Hindlimb muscle (tissue), 1 donor: ENCODE measurements around the gene ZNF106. TPM values are rescaled to one million over a fixed set of nuclear protein-coding genes. Genes with fewer than 3 reads are reported as not detected.

ENCODE experiments used
- DNase-seq: peaks from one replicate; pipeline ENCODE4 v3.0.0-alpha.2; 2013
- polyA plus RNA-seq: library from polyadenylated mRNA; unstranded; fragments of 120-200 nt; gene quantifications from one replicate; pipeline ENCODE4 v1.2.1, GENCODE V29; 2013; ENCODE audit not compliant: insufficient read length

ZNF106 gene
- polyA plus RNA-seq, 1 donor: 308 TPM

DNA sequence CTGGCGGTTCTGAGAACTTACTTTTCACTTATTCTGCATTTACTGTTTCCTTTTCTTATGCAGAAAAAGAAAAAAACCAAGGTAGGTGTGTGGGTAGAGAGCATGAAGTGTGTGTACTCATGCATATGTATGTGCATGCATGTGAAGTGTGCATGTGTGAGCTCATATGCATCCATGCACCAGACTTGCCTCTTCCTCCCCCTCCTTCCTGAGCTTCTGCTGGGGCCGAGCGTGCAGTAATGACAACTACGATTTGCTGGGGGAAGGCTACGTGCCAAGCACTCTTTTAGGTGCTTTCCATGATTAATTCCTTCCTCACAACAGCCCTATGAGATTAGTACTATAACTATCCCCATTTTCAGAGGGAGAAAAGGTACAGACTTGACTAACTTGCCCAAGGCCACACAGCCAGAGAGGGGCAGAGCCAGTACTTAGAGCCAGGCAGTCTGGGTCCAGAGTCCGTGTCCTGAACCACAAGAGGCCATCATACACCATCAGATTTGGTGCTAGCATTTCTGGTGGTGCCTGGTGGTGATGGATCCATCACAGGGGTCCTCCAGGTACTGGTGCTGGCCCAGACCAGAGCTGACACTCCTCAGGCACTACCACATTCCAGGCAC is 85.0 kb downstream of the ZNF106 start:
- DNase-seq: no peak

- DNase-seq: no peak
Measured at GRCh38 chr15:42404461-42405235, 86.3 kb downstream of the ZNF106 start.

- no peak for DNase-seq
Measured at GRCh38 chr15:42403389-42403788, 87.6 kb downstream of the ZNF106 start.

DNA sequence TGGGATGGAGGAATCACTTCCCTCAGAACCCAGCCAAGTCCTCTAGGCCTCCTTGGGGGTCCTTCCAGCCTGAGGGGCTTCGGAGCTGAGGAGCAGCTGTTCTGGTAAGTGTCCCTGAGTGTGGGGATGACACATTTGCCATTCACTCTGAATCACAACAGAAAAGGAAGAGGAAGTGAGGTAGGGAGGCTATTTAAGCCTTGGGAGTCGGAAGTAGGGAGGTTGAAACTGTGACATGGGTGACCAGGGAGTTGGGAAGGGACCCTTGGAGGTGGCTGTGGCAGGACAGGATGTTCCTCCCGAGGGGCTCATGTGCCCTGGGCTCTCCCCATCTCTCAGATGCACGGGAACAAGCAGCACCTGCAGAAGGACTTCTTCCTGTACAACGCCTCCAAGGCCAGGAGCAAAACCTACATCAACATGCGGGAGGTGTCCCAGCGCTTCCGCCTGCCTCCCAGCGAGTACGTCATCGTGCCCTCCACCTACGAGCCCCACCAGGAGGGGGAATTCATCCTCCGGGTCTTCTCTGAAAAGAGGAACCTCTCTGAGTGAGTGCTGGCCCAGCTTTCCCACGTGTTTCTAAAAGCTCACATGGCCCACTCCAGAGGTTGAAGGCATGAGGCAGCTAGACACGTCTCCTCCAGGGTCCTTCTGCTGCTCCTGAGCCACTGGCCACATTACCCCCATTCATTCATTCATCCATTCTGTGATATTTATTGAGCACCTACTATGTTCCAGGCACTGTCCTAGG is 88.3 kb downstream of the ZNF106 start:
- DNase-seq: no peak

GRCh38 chr15:42401544-42402454 is 89.1 kb downstream of the ZNF106 start:
- no peak for DNase-seq

DNA sequence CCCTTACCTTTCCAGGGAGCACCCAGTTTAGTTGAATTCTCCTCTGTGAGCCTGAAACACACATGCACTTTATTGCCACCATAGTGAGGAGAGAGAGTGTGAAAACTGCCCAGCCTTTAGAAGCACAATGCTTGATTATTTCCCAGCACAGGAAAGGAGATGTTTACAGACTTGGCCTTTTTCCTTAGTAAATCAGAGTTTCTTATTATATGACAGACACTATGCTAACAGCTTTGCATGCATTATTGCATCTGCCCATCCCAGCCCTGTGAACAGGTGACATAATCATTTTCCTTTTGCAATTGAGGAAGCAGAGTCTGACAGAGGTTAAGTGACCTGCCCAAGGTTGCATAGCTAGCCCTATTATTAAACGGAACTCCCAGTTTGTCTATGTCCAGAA is 95.1 kb downstream of the ZNF106 start:
- DNase-seq: no peak

DNA sequence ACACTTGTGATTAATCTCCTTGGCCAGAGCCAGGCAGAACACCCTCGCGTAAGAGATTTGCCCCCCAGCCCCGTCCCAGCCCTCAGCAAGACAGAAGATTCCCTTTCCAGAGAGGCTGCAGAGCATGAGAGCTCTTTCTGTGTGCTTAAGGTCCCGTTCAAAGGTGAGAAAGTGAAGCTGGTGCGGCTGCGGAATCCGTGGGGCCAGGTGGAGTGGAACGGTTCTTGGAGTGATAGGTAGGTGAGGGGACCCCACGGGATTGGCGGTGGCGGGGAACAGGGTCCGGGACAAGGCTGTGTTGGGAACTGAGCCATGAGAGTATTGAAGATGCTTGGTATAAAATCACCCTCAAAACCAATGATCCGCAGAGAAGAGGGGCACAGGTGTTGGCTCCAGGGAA is 96.8 kb downstream of the ZNF106 start:
- DNase-seq: no peak

GRCh38 chr15:42392309-42393024 is 98.5 kb downstream of the ZNF106 start:
- DNase-seq: no peak

DNA sequence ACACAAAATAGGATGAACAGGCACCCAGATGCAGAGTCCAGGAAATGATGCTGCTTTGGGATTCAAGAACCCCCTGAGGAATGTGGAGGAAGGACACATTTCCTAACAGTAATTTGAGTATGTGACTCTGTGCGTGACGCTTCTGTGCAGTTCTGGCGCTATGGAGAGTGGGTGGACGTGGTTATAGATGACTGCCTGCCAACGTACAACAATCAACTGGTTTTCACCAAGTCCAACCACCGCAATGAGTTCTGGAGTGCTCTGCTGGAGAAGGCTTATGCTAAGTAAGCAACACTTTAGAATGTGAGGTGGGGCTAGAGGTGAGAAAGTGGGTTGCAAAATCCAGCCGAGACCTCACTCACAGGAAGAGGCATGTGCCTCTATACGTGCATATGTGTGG is 103.3 kb downstream of the ZNF106 start:
- DNase-seq: no peak

DNA sequence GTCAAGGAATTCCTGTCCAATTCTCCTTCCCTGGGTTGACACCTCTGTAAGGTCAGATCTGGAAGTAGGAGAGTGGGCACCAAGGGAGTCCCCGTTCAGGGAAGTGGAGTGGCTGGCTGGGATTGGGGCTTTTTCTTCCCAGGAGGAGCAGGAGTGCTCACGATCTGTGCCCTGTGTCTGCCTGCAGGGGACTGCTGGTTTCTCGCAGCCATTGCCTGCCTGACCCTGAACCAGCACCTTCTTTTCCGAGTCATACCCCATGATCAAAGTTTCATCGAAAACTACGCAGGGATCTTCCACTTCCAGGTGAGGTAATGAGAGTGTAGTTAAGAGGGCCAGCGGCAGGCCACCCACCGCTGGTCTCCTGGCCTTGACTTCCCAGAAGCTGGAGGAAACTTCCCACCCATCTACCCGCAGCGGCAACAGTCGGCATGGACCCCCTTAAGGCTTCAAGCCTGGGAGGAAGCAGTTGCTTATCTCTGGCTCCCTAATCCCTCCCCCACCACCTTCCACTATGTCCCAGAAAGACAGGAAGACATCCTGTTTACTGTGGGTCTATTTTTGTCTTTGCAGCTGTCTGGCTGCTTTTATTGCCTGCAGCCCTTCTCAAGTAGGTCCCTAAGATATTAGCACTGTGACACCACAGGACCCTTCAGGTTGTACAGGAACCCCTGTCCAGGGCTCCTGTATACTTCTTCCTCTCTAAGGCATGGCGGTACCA is 104.8 kb downstream of the ZNF106 start:
- no peak for DNase-seq

GRCh38 chr15:42385206-42385979 is 105.5 kb downstream of the ZNF106 start:
- no peak for DNase-seq

GRCh38 chr15:42384597-42384996 is 106.3 kb downstream of the ZNF106 start:
- no peak for DNase-seq

GRCh38 chr15:42378011-42378410 is 112.9 kb downstream of the ZNF106 start:
- no peak for DNase-seq

DNA sequence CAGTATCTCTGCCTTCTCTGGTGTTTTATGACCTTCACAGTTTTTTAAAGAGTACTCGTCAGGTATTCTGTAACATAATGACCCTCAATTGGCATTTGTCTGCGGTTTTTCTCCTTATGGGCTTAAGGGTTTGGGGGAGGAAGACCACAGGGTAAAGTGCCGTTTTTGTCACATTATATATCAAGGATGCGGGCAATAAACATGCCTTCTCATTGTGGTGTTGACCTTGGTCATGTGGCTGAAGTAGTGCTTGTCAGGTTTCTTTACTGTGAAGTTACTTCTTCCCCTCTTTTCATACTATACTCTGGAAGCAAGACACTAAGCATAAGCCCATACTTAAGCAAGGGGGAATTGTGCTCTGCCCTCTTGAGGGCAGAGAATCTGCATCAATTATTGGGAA is 115.0 kb downstream of the ZNF106 start:
- no peak for DNase-seq

- no peak for DNase-seq
Measured at GRCh38 chr15:42375252-42375651, 115.7 kb downstream of the ZNF106 start.

- no peak for DNase-seq
Measured at GRCh38 chr15:42374810-42375209, 116.1 kb downstream of the ZNF106 start.

DNA sequence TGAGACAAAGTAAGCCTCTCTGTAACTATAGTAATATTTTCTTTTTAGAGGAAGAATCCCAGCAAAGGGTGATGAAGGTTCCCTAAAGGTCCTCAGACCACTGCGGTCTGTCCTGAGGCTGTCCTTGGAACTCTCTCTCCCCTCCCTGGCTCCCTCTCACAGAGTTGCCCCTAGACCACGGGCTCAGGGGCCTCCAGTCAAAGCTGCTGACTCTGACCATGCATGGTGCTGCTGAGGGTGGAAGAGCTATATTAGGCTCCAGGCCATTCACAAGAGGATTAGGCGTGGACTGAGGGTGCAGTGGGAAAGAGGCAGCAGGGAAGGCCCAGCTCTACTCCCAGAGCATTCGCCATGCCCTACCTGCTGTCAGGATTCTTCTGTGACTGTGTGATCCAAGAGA is 117.0 kb downstream of the ZNF106 start:
- DNase-seq: no peak

- DNase-seq: no peak
Measured at GRCh38 chr15:42373274-42373673, 117.7 kb downstream of the ZNF106 start.

- no peak for DNase-seq
Measured at GRCh38 chr15:42371096-42371495, 119.8 kb downstream of the ZNF106 start.

DNA sequence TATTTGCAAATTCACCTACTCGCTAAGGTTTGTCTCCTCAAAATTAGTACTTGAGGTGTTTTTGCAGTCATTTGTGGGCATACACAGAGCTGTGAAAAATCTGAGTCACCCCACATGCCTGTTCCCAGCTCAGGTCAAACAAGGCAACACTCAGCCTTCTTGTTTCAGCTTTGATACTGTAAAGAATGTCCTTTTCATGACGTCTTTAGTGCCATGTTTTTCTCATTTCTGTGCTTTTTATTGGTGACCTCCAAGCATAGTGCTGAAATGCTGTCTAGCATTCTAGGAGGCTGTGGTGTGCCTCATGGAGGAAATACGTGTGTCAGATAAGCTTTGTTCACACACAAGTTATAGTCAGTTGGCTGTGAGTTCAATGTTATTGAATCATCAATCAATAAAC is 122.8 kb downstream of the ZNF106 start:
- no peak for DNase-seq
